Measurements from ENCODE around the gene APOBEC2.

The APOBEC2 gene

GRCh38 chr6:41038205-41038604 is 14.8 kb upstream of the APOBEC2 start:
- DNase-seq = no peak

GRCh38 chr6:41039060-41039998 is 13.7 kb upstream of the APOBEC2 start, which contains the start of gene UNC5CL:
Gene UNC5CL (minus strand): TSS chr6:41039221. CDS start chr6:41035074, 4,147 bp downstream.
- DNase-seq = no peak

GRCh38 chr6:41040101-41040939 is 12.7 kb upstream of the APOBEC2 start:
- DNase-seq = no peak

- DNase-seq = no peak
Measured at GRCh38 chr6:41040940-41041536, 12.0 kb upstream of the APOBEC2 start.

- no peak for DNase-seq
Measured at GRCh38 chr6:41042226-41043055, 10.6 kb upstream of the APOBEC2 start, which contains the start of gene TSPO2. Gene TSPO2 (plus strand): TSS chr6:41042467. CDS start chr6:41042986, 519 bp downstream.

GRCh38 chr6:41043151-41043550 is 9.9 kb upstream of the APOBEC2 start:
- no peak for DNase-seq

GRCh38 chr6:41045664-41046063 is 7.3 kb upstream of the APOBEC2 start:
- DNase-seq = no peak

- no peak for DNase-seq
Measured at GRCh38 chr6:41046084-41046483, 6.9 kb upstream of the APOBEC2 start.

- DNase-seq = no peak
Measured at GRCh38 chr6:41047306-41047705, 5.7 kb upstream of the APOBEC2 start.

- no peak for DNase-seq
Measured at GRCh38 chr6:41047745-41048732, 5.0 kb upstream of the APOBEC2 start.

GRCh38 chr6:41049521-41049920 is 3.5 kb upstream of the APOBEC2 start:
- DNase-seq = no peak

- DNase-seq = no peak
Measured at GRCh38 chr6:41049955-41050354, 3.0 kb upstream of the APOBEC2 start.

GRCh38 chr6:41050536-41050935 is 2.5 kb upstream of the APOBEC2 start:
- DNase-seq = no peak

GRCh38 chr6:41051873-41052272 is 1.1 kb upstream of the APOBEC2 start:
- DNase-seq = no peak

- no peak for DNase-seq
Measured at GRCh38 chr6:41054511-41054910, 1.5 kb downstream of the APOBEC2 start.

- DNase-seq = no peak
Measured at GRCh38 chr6:41055149-41055548, 2.1 kb downstream of the APOBEC2 start.

GRCh38 chr6:41056768-41057490 is 3.9 kb downstream of the APOBEC2 start:
- DNase-seq = no peak

- DNase-seq = no peak
Measured at GRCh38 chr6:41058783-41059181, 5.8 kb downstream of the APOBEC2 start.

- no peak for DNase-seq
Measured at GRCh38 chr6:41059556-41059955, 6.6 kb downstream of the APOBEC2 start.

GRCh38 chr6:41061196-41061726 is 8.3 kb downstream of the APOBEC2 start:
- no peak for DNase-seq
